NCI-H345 (cell line): ENCODE measurements around the gene DCAF12.

Experiments used
- DNase-seq: peaks from one replicate; lab custom pipeline; 2025; lab: John Stamatoyannopoulos, UW

Gene DCAF12

GRCh38 chr9:34125681-34126206 is 754 bp downstream of the DCAF12 start:
- DNase-seq = peak; percentile 8

DNA sequence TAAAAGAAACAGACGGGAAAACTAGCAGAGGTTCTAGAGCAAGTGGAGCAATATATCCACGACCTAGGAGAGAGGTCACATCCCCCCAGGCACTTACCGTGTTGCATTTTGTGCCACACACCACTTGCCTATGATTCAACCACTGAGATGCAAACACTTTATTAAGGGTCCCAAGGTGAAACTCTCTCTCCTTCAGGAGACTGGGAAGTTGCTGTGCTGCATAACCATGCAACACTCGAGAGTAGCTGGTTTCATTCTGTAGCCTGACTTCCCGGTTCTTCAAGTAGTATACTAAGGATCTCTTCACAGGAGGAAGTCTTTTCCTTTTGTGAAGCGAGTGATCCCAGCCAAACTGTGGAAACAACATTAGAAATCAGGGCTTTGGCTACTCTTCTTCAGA is 1.6 kb downstream of the DCAF12 start:
- DNase-seq = no peak

- DNase-seq = no peak
Measured at GRCh38 chr9:34124099-34124498, 2.4 kb downstream of the DCAF12 start.

GRCh38 chr9:34123682-34124081 is 2.8 kb downstream of the DCAF12 start:
- no peak for DNase-seq

GRCh38 chr9:34121996-34122395 is 4.5 kb downstream of the DCAF12 start:
- no peak for DNase-seq

- DNase-seq = no peak
Measured at GRCh38 chr9:34119713-34120112, 6.8 kb downstream of the DCAF12 start.

- DNase-seq = peak; percentile 3
Measured at GRCh38 chr9:34114436-34114835, 12.1 kb downstream of the DCAF12 start.

DNA sequence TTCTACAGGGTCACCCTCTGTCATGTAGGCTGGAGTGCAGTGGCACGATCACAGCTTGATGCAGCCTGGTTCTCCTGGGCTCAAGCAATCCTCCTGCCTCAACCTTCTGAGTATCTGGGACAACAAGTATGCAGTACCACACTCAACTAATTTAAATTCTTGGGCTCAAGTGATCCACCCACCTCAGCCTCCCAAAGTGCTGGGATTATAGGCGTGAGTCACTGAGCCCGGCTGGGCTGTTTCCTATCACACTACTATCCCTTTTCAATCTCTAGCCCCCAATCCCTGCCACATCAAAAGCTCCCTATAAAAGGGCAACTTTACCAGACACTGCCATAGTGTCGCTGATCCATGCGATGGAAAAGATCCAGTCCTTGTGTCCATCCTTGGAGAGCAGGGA is 20.4 kb downstream of the DCAF12 start:
- no peak for DNase-seq

DNA sequence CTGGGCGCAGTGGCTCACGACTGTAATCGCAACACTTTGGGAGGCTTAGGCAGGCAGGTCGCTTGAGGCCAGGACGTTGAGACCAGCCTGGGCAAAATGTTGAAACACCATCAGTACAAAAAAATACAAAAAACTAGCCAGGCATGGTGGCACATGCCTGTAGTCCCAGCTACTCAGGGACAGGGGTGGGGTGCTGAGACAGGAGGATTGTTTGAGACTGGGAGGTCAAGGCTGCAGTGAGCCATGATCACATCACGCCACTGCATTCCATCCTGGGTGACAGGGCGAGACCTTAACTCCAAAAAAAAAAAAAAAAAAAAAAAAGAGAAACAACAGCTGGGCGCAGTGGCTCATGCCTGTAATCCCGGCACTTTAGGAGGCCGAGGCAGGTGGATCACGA is 23.7 kb downstream of the DCAF12 start:
- DNase-seq = no peak

DNA sequence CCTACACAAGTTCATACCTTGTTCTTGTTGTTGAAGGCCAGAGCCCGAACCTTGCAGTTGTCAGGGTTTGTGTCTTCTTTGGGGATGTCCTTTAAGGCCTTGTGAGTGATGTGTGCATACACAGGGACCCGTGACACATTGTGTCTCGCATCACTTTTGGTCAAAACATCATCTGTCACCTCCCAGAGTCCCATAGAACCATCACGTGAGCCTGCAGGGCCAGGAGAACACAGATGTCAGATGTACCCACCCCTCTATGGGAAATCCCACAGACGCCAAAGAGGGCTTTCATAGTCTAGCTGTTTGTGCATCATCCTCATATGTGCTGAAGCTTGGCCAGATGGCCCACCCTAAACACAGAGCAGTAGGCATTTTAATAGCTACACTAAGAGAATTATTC is 28.2 kb downstream of the DCAF12 start:
- DNase-seq = no peak

GRCh38 chr9:34097865-34098264 is 28.6 kb downstream of the DCAF12 start:
- DNase-seq = no peak

DNA sequence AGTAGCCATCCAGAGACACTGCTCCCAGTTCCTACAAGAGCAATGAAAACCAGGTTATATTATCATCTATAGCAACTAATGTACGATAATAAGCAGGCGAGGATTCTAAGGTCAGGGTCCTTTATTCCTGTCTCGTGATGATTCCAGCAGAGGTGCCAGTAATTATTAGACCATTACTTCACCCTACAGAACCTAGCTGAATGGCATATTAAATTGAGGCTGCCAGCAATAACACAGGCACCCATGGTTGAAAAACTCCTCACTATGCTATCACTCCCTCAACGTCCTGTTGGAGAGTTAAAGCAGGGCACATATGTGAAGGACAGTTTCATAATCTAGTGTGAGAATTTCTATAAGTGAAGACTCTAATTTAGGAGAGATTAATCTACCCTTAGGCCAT is 29.7 kb downstream of the DCAF12 start:
- DNase-seq = no peak

- no peak for DNase-seq
Measured at GRCh38 chr9:34093578-34093977, 32.9 kb downstream of the DCAF12 start.

DNA sequence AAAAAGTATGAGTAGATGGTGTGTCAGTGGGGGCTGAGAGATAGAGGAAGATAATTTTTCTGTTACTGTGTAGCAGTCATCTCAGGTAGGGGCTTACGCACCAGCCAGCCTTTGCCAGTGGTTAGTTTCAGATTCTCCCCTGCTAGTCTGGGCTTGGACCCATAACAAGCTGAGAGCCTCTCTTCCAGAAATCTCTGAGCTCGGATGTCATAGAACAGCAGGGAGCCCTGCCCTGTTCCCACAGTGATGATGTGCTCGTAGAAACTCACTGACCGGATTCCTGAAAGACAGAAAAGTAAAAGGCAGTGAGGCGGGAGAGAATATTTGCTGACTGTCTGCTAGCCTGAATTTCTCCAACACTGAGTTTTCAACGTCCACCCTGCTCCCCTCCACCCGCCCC is 37.2 kb downstream of the DCAF12 start:
- no peak for DNase-seq

DNA sequence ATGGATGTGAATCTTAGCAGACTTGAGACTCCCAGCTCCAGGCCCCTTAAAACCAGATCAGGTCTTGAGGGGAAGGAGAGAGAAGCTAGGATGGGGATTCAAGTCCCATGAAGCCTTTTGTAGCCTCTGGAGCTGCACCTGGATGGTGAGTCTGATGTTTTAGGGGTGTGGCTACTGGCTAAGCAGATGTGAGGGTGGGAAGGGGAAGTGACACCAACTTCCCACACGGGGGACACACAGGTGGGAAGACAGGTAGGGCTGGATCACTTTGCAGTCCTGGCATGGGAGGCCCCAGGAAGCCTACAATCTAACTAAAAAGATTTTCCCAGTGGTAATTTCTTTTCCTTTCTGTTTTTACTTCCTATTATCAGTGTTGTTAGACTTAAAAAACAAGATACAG is 39.1 kb downstream of the DCAF12 start:
- DNase-seq = no peak

GRCh38 chr9:34086864-34087263 is 39.6 kb downstream of the DCAF12 start:
- no peak for DNase-seq

GRCh38 chr9:34085581-34086500 is 40.7 kb downstream of the DCAF12 start:
- no peak for DNase-seq

DNA sequence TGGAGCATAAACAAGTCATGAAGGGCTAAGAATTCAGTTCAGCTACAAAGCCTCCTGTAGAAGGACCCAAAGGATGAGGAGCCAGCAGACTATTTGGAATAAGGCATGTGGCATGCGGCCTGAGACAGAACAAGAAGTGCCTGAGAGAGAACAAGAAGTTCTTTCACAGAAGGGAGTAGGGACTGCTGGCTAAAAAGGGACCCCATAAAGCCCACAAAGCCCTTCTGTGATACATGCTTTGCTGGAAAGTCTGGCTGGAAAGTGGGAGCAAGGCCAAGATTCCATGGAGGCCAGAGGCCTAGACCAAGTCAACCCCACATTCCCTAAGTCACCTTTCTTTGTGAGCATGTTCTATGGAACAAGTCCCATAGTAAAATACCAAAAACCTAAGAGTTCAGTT is 41.9 kb downstream of the DCAF12 start:
- DNase-seq = no peak

DNA sequence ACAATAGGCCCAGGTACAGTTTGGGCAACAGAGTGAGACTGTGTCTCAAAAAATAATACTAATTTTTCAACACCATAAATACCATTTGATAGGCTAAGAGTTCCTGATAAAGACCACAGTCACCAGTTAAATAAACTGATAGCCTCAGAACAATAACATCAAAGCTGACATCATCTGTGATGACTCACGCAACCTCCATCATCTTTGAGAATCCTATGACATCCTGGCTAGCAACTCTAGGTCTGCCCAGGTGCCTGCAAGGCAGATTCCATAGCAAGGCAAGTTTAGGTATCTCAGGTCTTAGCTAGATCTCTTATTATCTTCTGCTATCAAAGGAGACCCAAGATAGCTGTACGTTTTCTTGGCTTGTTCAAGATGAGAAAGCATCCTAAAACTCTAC is 47.3 kb downstream of the DCAF12 start:
- DNase-seq = no peak

DNA sequence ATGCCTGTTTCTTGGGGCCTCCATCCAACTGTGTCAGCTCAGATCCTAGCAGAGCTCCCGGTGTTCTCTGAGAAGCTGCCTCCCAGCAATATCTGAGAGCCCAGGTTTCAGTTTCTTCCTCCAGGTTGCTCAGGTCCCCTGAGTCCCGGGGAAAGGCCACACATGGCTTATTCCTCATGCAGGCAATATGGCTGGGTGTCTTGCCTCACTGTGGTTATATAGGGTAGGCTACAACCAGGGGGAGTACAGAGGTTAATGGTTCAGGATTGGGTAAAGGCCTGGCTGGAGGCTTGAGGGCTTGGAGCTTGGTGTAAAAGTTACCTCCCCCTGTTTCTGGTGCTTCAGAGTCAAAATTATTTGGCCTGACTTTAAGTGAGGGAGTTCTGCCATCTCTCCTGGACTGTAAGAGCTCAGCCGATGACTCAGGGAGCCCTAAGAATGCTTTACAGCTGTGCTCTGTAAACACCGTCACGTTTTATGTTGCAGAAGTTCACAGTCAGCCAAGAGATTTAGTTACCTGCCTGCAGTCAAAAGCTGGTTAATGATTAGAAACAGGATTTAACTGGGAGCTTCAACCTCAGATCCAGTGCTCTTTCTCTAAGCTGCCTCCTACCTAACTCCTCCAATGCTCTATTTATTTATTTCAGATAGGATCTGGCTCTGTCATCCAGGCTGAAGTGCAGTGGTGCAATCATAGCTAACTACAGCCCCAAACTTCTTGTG is 53.5 kb downstream of the DCAF12 start:
- no peak for DNase-seq

DNA sequence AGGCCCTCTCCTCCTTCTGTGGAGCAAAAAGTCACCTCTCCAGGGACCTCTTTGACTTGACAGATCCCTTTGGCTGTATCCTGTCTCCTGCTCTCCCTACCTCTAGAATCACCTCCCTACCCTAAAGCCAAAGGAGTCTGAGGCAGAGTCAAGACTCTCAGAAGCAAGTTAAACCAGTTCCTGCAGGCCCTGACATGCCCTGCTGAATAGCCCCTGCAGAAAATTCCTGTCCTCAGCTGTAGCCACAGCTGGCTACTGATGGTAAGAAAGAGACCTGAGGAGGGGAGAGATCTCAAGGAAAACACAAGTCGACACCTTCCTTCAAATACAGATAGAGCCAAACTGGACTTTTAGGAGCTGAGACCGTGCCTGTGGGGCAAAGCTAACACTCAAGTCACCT is 54.1 kb downstream of the DCAF12 start:
- DNase-seq = no peak

DNA sequence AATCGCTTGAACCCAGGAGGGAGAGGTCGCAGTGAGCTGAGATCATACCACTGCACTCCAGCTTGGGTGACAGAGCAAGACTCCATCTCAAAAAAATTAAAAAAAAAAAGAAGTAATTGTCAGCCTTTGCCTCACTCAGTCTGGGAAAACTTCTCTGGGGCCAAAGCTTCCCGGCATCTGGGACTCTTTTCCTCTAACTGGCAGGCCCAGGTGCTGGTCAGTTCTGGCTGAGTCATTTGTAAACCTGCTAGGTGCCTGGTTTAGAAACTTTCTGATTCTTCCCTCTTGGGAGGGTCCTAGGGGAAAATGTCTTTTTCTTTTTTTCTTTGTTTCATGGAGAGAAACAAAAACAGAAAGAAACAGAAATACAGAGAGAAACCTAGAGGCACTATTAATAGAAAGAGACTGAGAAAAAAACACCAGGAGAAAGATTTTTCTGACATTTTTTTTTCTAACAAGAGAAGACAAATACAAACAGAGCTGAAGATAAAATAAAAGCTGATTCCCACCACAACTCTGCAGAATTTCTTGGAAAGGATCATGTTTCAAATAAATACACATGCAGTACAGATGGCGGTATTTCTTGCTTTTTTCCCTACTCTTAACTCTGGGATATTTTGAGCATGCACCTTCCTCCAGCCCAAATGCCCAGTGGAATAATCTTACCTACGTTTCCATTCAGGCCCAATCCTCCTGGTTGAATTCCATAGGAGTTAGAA is 55.7 kb downstream of the DCAF12 start:
- DNase-seq = no peak

GRCh38 chr9:34069831-34070230 is 56.7 kb downstream of the DCAF12 start:
- DNase-seq = no peak
